CD4-positive, alpha-beta T cell treated with Interleukin-12 subunit alpha and Interleukin-12 subunit beta, for 1 hour (primary cell): ENCODE data around the gene GALNT8.

ENCODE experiments used
- DNase-seq: peaks from one replicate; pipeline ENCODE4 v3.0.0-alpha.2; 2020

Gene GALNT8

DNA sequence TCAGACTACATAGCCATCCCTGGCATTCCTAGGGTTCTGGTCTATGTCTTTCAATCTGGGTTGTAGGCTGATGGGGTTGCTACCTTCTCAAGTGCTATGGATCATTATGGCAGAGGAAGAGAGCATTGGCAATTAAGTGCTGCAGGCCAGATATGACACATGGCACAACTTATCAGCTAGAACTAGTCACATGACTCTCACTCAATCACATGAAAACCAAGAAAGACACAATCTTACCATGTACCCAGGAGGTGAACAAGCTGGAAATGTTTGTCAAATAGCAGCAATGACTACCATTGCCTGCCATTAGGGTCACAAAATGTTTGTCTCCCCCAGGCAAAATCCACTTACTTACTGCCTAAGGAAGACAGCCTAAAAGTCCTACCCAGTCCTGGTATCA, 80.4 kb downstream of the GALNT8 start:
- DNase-seq, result no peak

GRCh38 chr12:4802841-4803240, 82.6 kb downstream of the GALNT8 start:
- DNase-seq, result no peak

DNA sequence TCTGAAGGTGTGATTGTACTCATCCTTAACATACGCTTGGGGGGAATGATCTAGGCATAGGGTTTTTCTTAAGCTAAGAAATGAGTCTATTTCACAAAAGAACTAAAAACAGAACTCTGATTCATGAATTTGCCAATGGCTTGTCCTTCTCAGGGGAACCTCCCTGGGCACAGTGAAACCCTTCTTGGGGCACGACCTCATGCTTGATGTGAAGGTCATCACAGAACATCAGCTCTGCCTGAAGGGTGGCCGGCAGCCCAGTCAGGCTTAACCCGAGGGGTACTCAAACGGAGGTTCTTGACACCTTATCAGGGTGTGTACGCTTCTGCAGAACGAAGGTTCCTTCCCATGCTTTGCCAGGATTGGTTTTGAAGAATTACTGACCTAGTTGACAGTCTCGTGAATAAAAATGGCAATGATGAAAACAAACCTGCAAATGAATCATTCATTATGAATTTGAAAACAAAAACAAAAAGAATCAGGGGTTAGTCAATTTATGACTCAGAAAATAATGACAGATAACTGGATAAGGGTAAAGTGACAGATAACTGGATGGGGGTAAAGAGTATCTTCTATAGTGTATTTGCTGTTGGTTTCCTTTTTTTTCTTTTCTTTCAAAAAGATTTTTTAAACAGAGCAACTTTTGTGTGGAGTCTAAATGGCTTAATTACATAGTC, 86.4 kb downstream of the GALNT8 start:
- no peak for DNase-seq

DNA sequence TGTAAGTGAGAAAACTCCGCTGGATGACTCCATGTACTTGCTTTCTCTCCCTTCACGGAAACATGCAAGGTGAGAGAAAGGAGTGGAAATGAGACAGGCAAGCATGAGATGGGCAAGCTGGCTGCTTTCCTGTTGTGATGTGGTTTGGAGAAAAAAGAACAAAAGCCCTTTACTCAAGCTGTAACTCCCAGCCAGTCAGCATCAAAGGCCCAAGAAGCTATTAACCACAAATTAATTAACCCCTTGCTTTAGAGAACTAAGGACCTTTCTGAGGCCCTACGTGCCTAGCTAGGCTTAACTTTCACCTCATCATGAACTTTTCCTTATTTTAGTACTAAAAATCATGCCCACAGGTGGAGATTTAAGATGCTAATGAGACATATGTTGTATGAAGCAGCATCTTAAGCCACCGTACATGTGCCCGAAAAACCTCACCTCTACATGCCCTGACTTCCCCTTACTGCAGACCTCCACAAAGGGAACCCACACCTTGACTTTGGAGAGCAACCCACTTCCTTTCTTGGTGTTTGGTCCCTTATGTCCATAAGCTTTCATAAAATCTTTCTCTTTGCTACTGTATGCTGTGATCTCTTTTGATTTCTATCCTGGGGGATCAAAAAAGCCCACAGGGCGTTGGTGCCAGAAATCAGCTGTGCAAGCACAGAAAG, 87.0 kb downstream of the GALNT8 start:
- DNase-seq, result peak; percentile 30

- peak; percentile 36 for DNase-seq
These were observed 87.6 kb downstream of the GALNT8 start for GRCh38 chr12:4807813-4808212.

DNA sequence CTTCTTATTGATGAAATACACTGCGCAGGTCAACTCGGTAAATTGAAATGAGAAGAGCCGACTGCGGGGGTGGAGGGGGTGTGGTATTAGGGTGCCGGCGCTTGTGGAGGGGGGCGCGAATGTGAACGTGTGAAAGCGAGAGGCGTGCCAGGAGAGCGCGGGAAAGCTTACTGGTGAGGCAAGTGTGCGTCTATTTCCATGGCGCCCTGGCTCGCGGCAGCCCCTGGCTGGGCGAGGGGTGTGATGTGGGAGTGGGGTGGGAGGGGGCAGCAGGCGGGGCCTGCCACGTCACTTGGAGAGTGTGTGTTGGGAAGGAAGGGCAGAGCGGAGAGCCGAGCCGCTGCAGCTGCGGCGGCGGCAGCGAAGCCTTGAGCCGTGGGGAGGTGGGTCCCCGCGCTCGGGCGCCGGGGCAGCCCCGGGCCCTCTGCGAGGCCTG, 88.8 kb downstream of the GALNT8 start:
- peak; percentile 46 for DNase-seq

DNA sequence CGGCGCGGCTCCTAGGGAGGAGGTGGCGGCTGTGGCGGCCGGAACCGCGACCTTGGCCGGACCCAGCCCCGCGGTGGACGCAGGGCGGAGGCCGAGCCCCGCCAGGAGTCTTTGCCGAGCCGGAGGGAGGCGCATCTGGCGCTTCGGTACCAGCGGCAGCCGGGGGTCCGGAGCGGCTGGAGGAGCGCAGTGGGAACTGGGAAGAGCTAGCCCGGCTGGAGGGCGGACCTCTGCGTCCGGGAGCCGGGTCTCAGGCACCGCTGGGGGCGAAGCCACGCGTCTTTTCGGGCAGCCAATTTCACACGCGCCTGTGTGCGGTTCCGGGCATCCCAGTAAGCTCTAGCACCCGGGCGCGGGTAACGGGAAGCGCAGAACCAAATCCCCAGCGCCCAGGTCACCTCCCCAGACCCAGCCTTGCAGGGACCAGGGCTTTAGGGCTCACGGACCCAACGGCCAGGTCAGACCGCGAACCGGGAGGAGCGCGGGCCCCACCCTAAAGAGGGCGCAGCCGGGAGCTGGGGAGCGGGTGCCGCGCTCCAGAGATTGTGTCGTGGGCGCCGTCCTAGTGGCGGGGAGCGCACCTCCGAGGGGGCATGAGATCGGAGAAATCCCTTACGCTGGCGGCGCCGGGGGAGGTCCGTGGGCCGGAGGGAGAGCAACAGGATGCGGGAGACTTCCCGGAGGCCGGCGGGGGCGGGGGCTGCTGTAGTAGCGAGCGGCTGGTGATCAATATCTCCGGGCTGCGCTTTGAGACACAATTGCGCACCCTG, 89.4 kb downstream of the GALNT8 start:
- DNase-seq, result peak; percentile 10

- no peak for DNase-seq
These were observed 90.0 kb downstream of the GALNT8 start for GRCh38 chr12:4810219-4810671.

DNA sequence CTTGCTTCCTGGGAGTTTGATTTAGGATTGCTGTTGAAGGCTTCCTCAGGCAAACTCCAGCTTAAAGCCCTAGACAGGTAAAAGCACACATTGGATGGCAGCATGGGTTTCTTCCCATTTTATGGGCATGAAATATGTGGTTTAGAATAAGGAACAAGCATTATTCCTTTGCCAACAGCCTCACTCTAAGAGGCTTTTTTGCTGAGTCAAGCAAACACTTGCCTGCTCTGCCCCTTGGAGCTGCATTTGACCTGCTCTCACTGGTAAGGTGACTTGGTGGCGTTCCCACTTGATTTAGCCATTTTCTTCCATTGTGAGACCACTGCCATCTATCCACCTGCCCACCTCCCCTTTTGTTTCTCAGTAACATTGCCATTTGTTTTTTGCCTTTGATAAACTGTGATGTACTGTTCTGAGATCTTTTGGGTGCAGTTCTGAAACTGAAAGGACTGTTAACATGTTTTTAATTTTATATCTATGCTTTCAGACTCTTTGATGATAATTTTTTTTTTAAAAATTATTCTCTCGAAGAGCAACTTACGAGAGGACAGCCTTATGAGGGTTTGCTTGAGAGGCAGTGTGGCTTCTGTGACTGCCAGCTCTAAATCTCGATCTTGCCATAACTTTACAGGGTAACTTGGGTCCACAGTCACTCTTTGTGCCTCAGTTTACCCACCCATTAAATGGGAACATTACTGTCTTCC, 92.6 kb downstream of the GALNT8 start:
- DNase-seq, result no peak

DNA sequence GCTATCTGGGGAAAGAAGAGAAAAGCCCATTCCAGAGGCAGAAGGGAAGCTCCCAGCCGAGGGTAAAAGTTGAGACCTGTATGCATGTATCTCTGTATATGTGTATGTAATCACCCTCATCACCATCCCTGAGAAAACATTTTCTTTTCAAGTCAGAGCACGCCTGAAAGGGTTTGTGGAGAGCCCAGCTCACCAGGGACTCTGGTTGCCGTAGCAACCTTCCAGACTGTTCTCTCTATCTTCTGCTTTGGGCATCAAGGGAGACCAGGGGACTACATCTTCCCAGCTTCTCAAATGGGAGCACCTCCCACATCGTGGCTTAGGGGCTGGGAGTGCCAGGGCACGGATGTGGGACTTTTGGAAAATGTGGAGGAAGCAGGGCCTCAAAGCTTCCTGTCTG, 93.5 kb downstream of the GALNT8 start:
- no peak for DNase-seq

DNA sequence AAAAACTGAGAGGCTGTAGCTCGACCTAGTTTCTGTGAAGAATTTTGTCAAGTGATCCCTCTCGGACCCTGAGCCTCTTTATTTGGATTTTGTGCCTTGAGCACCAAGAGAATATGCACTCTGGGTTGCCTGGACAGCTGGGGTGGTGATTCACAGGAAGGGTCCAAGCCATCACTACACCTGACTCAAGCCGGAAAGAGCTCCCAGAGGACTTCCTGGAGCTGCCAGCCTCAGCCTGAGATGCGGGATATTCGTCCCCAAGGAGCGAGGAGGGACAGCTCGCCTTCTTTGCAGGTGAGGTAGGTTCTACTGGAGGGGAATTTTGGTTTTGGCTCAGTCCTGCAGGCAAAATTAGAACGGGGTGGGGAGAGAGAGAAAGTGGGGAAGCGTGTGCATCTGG, 94.3 kb downstream of the GALNT8 start:
- DNase-seq, result no peak

- no peak for DNase-seq
These were observed 96.7 kb downstream of the GALNT8 start for GRCh38 chr12:4816744-4817525.

GRCh38 chr12:4817880-4818279, 97.7 kb downstream of the GALNT8 start:
- no peak for DNase-seq

DNA sequence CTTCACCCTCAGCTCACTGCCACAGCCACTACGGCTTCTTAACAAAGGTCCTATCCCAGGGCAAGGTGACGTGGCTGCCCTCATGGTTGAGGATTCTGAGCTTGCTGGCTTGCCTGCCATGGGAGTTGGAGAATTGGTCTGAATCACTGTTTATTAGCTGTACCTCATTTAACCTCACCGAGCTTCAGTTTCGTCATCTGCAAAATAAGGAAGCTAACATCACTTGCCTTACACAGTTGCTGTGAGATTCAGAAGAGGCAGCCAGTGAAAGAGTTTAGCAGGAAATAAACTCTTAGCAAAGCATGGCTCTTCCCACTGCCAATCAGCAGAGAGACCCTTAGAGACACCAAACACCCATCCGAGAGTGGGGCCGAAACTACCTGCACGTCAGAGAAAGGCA, 99.5 kb downstream of the GALNT8 start:
- no peak for DNase-seq

GRCh38 chr12:4820971-4821370, 100.8 kb downstream of the GALNT8 start:
- DNase-seq, result no peak
